Keratinocyte (primary cell): ENCODE data around the gene SIRT7.

Source experiments
- CTCF ChIP-seq, 3 experiments: IDR thresholded peaks in 1 of 3; conservative IDR thresholded peaks in 1 of 3; optimal IDR thresholded peaks in 1 of 3; 2 replicates in 2 of 3; 3 replicates in 1 of 3; pipeline versions ENCODE3 to v1.5.1; 2011; ENCODE audit warnings: low read length in 3 of 3, mild to moderate bottlenecking in 3 of 3, moderate library complexity in 2 of 3, control low read depth in 1 of 3, inconsistent platforms in 1 of 3; ENCODE audit not compliant: insufficient read depth in 2 of 3; ENCODE audit errors: extremely low read depth in 1 of 3
- EZH2 ChIP-seq: IDR thresholded peaks from one replicate; pipeline ENCODE4 v1.6.1; 2012; ENCODE audit warnings: inconsistent platforms, mild to moderate bottlenecking, low read length, moderate library complexity

- TF ChIP-seq CTCF (optimal IDR thresholded peaks at IDR 0.05 in 1 of 3, IDR thresholded peaks at IDR 0.05 in 1 of 3, conservative IDR thresholded peaks at IDR 0.05 in 1 of 3; ENCODE audit: extremely low read depth in 1 of 3, insufficient read depth in 2 of 3, low read length in 3 of 3): no peak
- TF ChIP-seq EZH2: no peak
Observed at GRCh38 chr17:81924557-81925532, 6.9 kb upstream of the SIRT7 start.
